CD4-positive, alpha-beta T cell treated with Interleukin-15 for 1 hour (primary cell): Measurements from ENCODE around the gene NHSL1.

Experiments used
- DNase-seq: peaks from one replicate; pipeline ENCODE4 v3.0.0-alpha.2; 2020

NHSL1 gene

GRCh38 chr6:138424004-138424904 is 75.0 kb downstream of the NHSL1 start:
- DNase-seq = no peak

GRCh38 chr6:138422861-138423260 is 76.4 kb downstream of the NHSL1 start:
- no peak for DNase-seq

- no peak for DNase-seq
Measured at GRCh38 chr6:138421608-138422007, 77.7 kb downstream of the NHSL1 start.

GRCh38 chr6:138421089-138421488 is 78.2 kb downstream of the NHSL1 start:
- DNase-seq = no peak

GRCh38 chr6:138420356-138420755 is 78.9 kb downstream of the NHSL1 start:
- DNase-seq = no peak

- DNase-seq = no peak
Measured at GRCh38 chr6:138419766-138420165, 79.5 kb downstream of the NHSL1 start.

GRCh38 chr6:138418118-138418742 is 81.1 kb downstream of the NHSL1 start:
- no peak for DNase-seq

GRCh38 chr6:138417493-138418117 is 81.7 kb downstream of the NHSL1 start:
- DNase-seq = no peak

GRCh38 chr6:138416206-138416605 is 83.1 kb downstream of the NHSL1 start:
- DNase-seq = no peak

- no peak for DNase-seq
Measured at GRCh38 chr6:138415125-138415524, 84.2 kb downstream of the NHSL1 start.

GRCh38 chr6:138410972-138411880 is 88.1 kb downstream of the NHSL1 start:
- DNase-seq = no peak

GRCh38 chr6:138410048-138410735 is 89.1 kb downstream of the NHSL1 start:
- peak; percentile 34 for DNase-seq

- DNase-seq = no peak
Measured at GRCh38 chr6:138406443-138406842, 92.9 kb downstream of the NHSL1 start.

- no peak for DNase-seq
Measured at GRCh38 chr6:138405816-138406413, 93.4 kb downstream of the NHSL1 start.

- DNase-seq = no peak
Measured at GRCh38 chr6:138404666-138405337, 94.5 kb downstream of the NHSL1 start.

- DNase-seq = peak; percentile 93
Measured at GRCh38 chr6:138403801-138404665, 95.3 kb downstream of the NHSL1 start, which contains the start of gene HEBP2. HEBP2 (plus strand) TSS chr6:138404223; CDS start chr6:138404496, 273 bp downstream.

- peak; percentile 27 for DNase-seq
Measured at GRCh38 chr6:138403324-138403800, 95.9 kb downstream of the NHSL1 start.

GRCh38 chr6:138402838-138403187 is 96.5 kb downstream of the NHSL1 start:
- DNase-seq = no peak

GRCh38 chr6:138401960-138402837 is 97.1 kb downstream of the NHSL1 start:
- DNase-seq = no peak
